Left kidney (tissue), 8 donors: ENCODE results near the gene PDE11A. TPM values are rescaled to one million over a fixed set of nuclear protein-coding genes. Genes with fewer than 3 reads are reported as not detected.
"Not testable (repeated sequence)": the region's sequence is repeated elsewhere in the genome, so short reads cannot be mapped to it uniquely, and the experiment has no call there.

Experiments
- DNase-seq: peaks from one replicate; pipeline ENCODE4 v3.0.0-alpha.2; 2013
- long read RNA-seq, 8 donors: transcript quantifications; one replicate each; lab custom pipeline, GENCODE V29; 2026
- polyA plus RNA-seq: library from polyadenylated mRNA; unstranded; fragments of 120-200 nt; gene quantifications from one replicate; pipeline ENCODE4 v1.2.1, GENCODE V29; 2013; ENCODE audit not compliant: insufficient read length

PDE11A gene
- polyA plus RNA-seq, result 9.4 TPM
- long read RNA-seq, donor 1, result 0 reads
- long read RNA-seq, donor 2, result 0 reads
- long read RNA-seq, donor 3, result 0 reads
- long read RNA-seq, donor 4, result 0 reads
- long read RNA-seq, donor 5, result 0 reads
- long read RNA-seq, donor 6, result 0 reads
- long read RNA-seq, donor 7, result 0 reads
- long read RNA-seq, donor 8, result 0 reads

GRCh38 chr2:178072383-178073301 lies at the start of gene PDE11A:
PDE11A (minus strand) TSS chr2:178072777; CDS start chr2:178072437, 340 bp downstream.
- peak; percentile 77 for DNase-seq

- no peak for DNase-seq
These were observed 46.8 kb upstream of the PDE11A start for GRCh38 chr2:178119179-178119922.

DNA sequence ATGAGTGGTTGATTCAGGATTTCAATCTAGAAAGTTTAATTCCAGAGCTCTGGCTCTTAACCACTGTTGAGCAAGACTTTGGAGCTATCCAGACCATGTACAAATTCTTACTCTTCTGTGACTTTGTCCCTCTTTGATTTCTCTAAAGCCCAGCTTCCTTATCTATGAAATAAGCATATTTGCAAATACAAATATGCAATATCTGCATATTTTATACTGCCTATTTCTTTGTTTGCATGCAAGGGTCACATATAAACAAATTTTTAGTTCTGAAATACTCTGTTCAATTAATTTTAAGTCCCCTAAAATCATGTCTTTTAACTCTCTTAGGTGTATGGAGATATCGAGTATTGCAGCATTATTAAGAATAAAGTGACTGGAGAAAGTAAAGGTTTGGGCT lies 45.1 kb upstream of the PDE11A start:
- no peak for DNase-seq

- no peak for DNase-seq
These were observed 42.7 kb upstream of the PDE11A start for GRCh38 chr2:178115271-178115670.

DNA sequence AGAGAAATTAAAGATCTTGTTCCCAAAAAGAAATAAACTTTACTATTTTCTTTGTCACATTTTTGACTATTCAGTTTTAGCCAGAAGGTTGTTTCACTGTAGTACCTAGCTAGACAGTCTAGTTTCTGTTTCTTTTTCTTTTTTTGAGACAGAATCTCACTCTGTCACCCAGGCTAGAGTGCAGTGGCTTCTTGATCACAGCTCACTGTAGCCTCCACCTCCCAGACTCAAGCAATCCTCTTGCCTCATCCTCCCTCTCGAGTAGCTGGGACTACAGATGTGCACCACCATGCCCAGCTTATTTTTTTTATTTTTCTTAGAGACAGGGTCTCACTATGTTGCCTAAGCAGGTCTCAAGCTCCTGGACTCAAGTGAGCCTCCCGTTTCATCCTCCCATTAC lies 41.9 kb upstream of the PDE11A start:
- no peak for DNase-seq

DNA sequence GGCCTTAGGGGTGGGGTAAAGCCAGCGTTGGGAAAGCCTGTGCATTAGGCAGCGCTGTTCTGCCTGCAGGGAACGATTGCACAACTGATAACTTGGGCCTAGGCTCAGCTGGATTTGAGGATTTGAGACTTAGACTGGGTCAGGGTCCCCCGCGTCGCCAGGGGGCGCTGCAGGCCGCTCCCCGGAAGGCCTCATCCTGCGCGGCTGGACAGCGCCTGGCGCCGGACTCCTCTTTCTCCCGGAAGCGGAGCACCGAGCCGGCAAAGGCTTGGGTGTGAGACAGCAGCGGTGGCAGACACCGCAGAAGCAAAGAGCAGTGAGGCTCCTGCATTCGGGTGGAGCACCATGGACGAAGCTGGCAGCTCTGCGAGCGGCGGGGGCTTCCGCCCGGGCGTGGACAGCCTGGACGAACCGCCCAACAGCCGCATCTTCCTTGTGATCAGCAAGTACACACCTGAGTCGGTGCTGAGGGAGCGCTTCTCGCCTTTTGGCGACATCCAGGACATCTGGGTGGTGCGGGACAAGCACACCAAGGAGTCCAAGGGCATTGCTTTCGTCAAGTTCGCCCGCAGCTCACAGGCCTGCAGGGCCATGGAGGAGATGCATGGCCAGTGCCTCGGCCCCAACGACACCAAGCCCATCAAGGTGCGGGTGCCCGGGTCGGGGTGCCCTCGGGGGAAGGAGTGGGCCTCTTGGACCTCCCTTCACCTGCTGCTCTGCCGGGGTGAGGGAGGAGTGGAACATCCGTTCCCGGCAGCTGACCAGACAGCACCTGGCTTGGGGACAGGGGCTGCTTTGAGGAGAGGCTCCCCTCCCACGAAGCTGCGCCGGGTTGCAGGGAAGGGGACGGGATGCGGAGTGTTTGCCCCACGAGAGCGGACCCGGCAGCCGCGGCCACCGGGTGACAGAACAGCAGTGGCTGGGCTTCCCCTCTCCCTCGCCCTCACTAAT lies 39.9 kb upstream of the PDE11A start, which contains the start of gene RBM45:
Gene RBM45, plus strand, starts transcription at position 236 of the 951 bp plus-strand sequence. Its CDS starts 110 bp downstream, at position 346.
- peak; percentile 88 for DNase-seq

GRCh38 chr2:178111743-178112142 lies 39.2 kb upstream of the PDE11A start:
- no peak for DNase-seq

GRCh38 chr2:178110681-178111080 lies 38.1 kb upstream of the PDE11A start:
- DNase-seq, result no peak

DNA sequence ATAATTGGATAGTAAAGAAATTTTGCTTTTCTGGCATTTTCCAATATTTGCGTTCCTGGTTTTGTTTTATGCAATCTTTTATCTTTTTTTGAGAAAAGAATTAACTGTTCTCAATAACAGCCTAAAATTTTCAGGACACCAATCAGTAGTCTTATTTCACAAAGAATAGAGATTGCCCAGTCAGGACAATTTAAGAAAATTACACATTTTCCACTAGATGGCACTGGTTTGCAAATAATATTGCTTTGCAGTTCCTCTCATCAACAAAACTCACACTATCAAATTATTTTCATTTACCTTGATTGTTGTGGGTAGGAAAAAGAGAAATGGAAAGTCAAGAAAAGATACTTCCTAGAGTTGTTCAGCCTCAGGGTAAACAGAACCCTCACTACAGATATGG lies 37.2 kb upstream of the PDE11A start:
- peak; percentile 38 for DNase-seq

GRCh38 chr2:178108176-178108575 lies 35.6 kb upstream of the PDE11A start:
- no peak for DNase-seq

- DNase-seq, result no peak
These were observed 33.5 kb upstream of the PDE11A start for GRCh38 chr2:178106053-178106452.

GRCh38 chr2:178105566-178105965 lies 33.0 kb upstream of the PDE11A start:
- no peak for DNase-seq

- no peak for DNase-seq
These were observed 28.9 kb upstream of the PDE11A start for GRCh38 chr2:178101321-178102079.

GRCh38 chr2:178093471-178093870 lies 20.9 kb upstream of the PDE11A start:
- DNase-seq, result no peak

DNA sequence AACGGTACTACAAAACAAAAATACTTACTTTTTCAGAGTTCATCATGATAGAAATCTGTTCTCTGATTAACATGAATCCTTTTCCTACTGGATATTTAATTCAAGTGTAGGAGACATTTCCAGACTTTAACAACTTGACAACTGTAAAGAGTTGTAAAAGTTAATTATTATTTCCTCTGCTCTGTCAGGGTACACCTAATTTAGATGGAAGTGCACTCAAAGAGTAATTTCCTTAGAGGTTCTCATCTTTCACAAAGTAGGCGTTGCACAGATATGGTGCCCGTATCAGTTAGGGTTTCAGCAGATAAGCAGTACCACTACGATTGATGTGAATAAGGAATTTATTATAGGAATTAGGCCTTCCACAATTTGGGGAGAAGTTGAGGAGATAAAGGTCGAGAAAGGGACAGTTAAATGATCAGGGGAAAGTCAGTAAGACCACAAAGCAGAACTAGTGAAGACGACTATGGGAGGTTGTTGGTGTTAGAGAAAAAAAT lies 16.2 kb upstream of the PDE11A start:
- no peak for DNase-seq

- DNase-seq, result no peak
These were observed 11.7 kb upstream of the PDE11A start for GRCh38 chr2:178084273-178084672.

- DNase-seq, result no peak
These were observed 9.9 kb upstream of the PDE11A start for GRCh38 chr2:178082408-178083045.

DNA sequence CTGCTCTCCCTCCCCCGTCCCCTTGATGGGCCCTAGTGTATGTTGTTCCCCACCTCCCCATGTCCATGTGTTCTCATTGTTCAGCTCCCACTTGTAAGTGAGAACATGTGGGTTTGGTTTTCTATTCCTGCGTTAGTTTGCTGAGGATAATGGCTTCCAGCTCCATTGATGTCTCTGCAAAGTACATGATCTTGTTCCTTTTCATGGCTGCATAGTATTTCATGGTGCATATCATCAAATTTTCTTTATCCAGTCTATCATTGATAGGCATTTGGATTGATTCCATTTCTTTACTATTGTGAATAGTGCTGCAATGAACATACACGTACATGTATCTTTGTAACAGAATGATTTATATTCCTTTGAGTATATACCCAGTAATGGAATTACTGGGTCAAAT lies 6.7 kb upstream of the PDE11A start:
- DNase-seq, result not testable (repeated sequence)

GRCh38 chr2:178076130-178076529 lies 3.6 kb upstream of the PDE11A start:
- DNase-seq, result no peak

DNA sequence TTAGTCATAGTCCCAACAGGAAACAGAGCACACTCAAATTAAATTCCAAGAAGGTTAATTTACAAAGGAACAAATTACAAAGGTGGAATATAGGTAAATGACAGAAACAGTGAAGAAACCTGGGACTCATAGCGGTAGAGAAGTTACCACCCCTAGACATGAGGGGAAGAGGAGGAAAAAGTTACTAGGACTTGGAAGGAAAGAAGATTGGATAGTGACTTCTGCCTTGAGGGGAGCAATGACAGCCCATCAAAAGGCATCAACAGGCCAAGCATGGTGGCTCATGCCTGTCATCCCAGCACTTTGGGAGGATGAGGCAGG lies 2.4 kb upstream of the PDE11A start:
- DNase-seq, result no peak
